RWPE1 (cell line): ENCODE results near the gene TMEM81.

Experiments used
- CTCF ChIA-PET: fragments of 350-600 bp; sonication (Branson Sonifier 250); formaldehyde crosslinking; extraction: SDS; loops from one replicate; lab custom pipeline; 2021; lab: Yijun Ruan, JAX
- POLR2A ChIA-PET: fragments of 400-600 bp; formaldehyde crosslinking; extraction: SDS; loops from one replicate; lab custom pipeline; 2020; ENCODE audit warnings: antibody characterized with exemption; ENCODE audit not compliant: low non-redundant PET; lab: Yijun Ruan, JAX
- DNase-seq: peaks from one replicate; pipeline ENCODE4 v3.0.0; 2012; ENCODE audit warnings: low spot score
- H3K27ac ChIP-seq: fragments of 450-650 bp; 2 replicates; pipeline ENCODE4 v1.5.1; 2017
- CTCF ChIP-seq: fragments of 450-650 bp; conservative IDR thresholded peaks from 2 replicates; pipeline ENCODE4 v1.5.1; 2017; ENCODE audit warnings: low read depth, mild to moderate bottlenecking

The TMEM81 gene

GRCh38 chr1:205047764-205048231, 36.5 kb downstream of the TMEM81 start:
- CTCF ChIA-PET: interaction anchor here (0.6 to 2.7 kb wide), 3 partner anchors 14 to 295 kb away, joined by 3 to 20 read pairs (median 5); partner anchors contain the start of gene TMCC2
- POLR2A ChIA-PET: interaction anchor here (0.6 kb wide), 1 partner anchor 33 kb away, joined by 3 read pairs; no protein-coding TSS in a partner anchor
- TF ChIP-seq CTCF: no peak
- no peak for DNase-seq
- H3K27ac ChIP-seq: no peak overlapping the region

GRCh38 chr1:205046870-205047269, 37.4 kb downstream of the TMEM81 start:
- POLR2A ChIA-PET: no interaction called here
- no peak for TF ChIP-seq CTCF
- no peak for DNase-seq
- CTCF ChIA-PET: interaction anchor here (0.6 to 2.7 kb wide), 4 partner anchors 15 to 210 kb away, joined by 3 to 20 read pairs (median 3); no protein-coding TSS in a partner anchor
- no peak overlapping the region for H3K27ac ChIP-seq

GRCh38 chr1:205045146-205045545, 39.1 kb downstream of the TMEM81 start:
- POLR2A ChIA-PET: no interaction called here
- TF ChIP-seq CTCF: no peak
- no peak overlapping the region for H3K27ac ChIP-seq
- CTCF ChIA-PET: interaction anchor here (2.3 kb wide), 1 partner anchor 16 kb away, joined by 16 read pairs; no protein-coding TSS in a partner anchor
- no peak for DNase-seq

- no peak for TF ChIP-seq CTCF
- CTCF ChIA-PET: interaction anchor here (0.6 to 2.3 kb wide), 2 partner anchors 17 to 55 kb away, joined by 3 to 16 read pairs; no protein-coding TSS in a partner anchor
- POLR2A ChIA-PET: no interaction called here
- DNase-seq: no peak
- no peak overlapping the region for H3K27ac ChIP-seq
Measured at GRCh38 chr1:205044741-205045140, 39.5 kb downstream of the TMEM81 start.

- TF ChIP-seq CTCF: no peak
- CTCF ChIA-PET: interaction anchor here (0.6 to 2.3 kb wide), 4 partner anchors 18 to 801 kb away, joined by 3 to 16 read pairs (median 6); no protein-coding TSS in a partner anchor
Measured at GRCh38 chr1:205043866-205044265, 40.4 kb downstream of the TMEM81 start.

GRCh38 chr1:205042911-205043806, 41.1 kb downstream of the TMEM81 start, which contains the start of gene CNTN2:
Gene CNTN2 (plus strand): TSS chr1:205043212. CDS start chr1:205053186, 9,974 bp downstream.
- CTCF ChIA-PET: interaction anchor here (0.6 to 2.3 kb wide), 3 partner anchors 18 to 91 kb away, joined by 3 to 16 read pairs (median 4); no protein-coding TSS in a partner anchor
- no peak within 1 kb of the TSS for H3K27ac ChIP-seq
- POLR2A ChIA-PET: no interaction called here
- no peak for TF ChIP-seq CTCF
- no peak for DNase-seq

More at GRCh38 chr1:205043866-205044265, 40.4 kb downstream of the TMEM81 start:
- DNase-seq: no peak
- H3K27ac ChIP-seq: no peak overlapping the region
- POLR2A ChIA-PET: no interaction called here
